Liver (tissue), 9 donors: ENCODE measurements around the gene OR4Q2. TPM values are rescaled to one million over a fixed set of nuclear protein-coding genes. Genes with fewer than 3 reads are reported as not detected.

Source experiments
- DNase-seq: peaks from one replicate; pipeline ENCODE4 v3.0.0-alpha.2; 2017; ENCODE audit warnings: low spot score
- H3K27ac ChIP-seq, 2 donors: one replicate each; pipeline ENCODE4 v1.7.0; 2013; ENCODE audit warnings: inconsistent platforms in 2 of 2, low read length in 2 of 2, control low read depth in 1 of 2, low read depth in 1 of 2, mild to moderate bottlenecking in 1 of 2
- H3K27me3 ChIP-seq, 4 donors: one replicate each; pipeline versions ENCODE4 v1.6.1 to v1.7.0; 2013; ENCODE audit warnings: low read length in 3 of 4, inconsistent platforms in 1 of 4, mild to moderate bottlenecking in 1 of 4, moderate library complexity in 1 of 4; ENCODE audit not compliant: control insufficient read depth in 4 of 4, insufficient read depth in 4 of 4
- H3K36me3 ChIP-seq, 4 donors: one replicate each; pipeline versions ENCODE4 v1.6.1 to v1.7.0; 2013; ENCODE audit warnings: low read length in 3 of 4, mild to moderate bottlenecking in 3 of 4, low read depth in 1 of 4, moderate library complexity in 1 of 4; ENCODE audit not compliant: control insufficient read depth in 4 of 4, insufficient read depth in 3 of 4
- H3K4me1 ChIP-seq, 4 donors: one replicate each; pipeline versions ENCODE4 v1.6.1 to v1.7.0; 2013; ENCODE audit warnings: low read length in 3 of 4, mild to moderate bottlenecking in 3 of 4, moderate library complexity in 1 of 4; ENCODE audit not compliant: control insufficient read depth in 4 of 4, insufficient read depth in 4 of 4
- H3K4me3 ChIP-seq, 3 donors: one replicate each; pipeline versions ENCODE4 v1.6.1 to v1.7.0; 2013; ENCODE audit warnings: low read length in 3 of 3, control low read depth in 1 of 3, low read depth in 1 of 3, mild to moderate bottlenecking in 1 of 3
- H3K9ac ChIP-seq, 2 donors: one replicate each; pipeline ENCODE4 v1.7.0; 2013; ENCODE audit warnings: low read length in 2 of 2, mild to moderate bottlenecking in 2 of 2, moderate library complexity in 2 of 2, control low read depth in 1 of 2, low read depth in 1 of 2
- H3K9me3 ChIP-seq, 4 donors: one replicate each; pipeline versions ENCODE4 v1.6.1 to v1.7.0; 2013; ENCODE audit warnings: low read length in 3 of 4; ENCODE audit not compliant: control insufficient read depth in 4 of 4
- ATF3 ChIP-seq: IDR thresholded peaks from 2 replicates; pipeline ENCODE4 v1.6.1; 2016; ENCODE audit warnings: antibody characterized with exemption
- CTCF ChIP-seq: fragments of 150-350 bp; IDR thresholded peaks from 2 replicates; pipeline ENCODE4 v1.5.1; 2017; ENCODE audit warnings: improper control_type of control experiment, low read depth, low read length; ENCODE audit not compliant: missing input control
- EGR1 ChIP-seq, 2 donors: IDR thresholded peaks; 2 replicates each; pipeline ENCODE4 v1.6.1; 2016 to 2018; ENCODE audit warnings: antibody characterized with exemption in 2 of 2, low read depth in 2 of 2
- FOXA1 ChIP-seq: IDR thresholded peaks from 2 replicates; pipeline ENCODE4 v1.6.1; 2016; ENCODE audit warnings: antibody characterized with exemption
- FOXA2 ChIP-seq: IDR thresholded peaks from 2 replicates; pipeline ENCODE4 v1.6.1; 2016; ENCODE audit warnings: antibody characterized with exemption
- GABPA ChIP-seq, 2 donors: IDR thresholded peaks in 1 of 2; conservative IDR thresholded peaks in 1 of 2; 2 replicates each; pipeline ENCODE4 v1.6.1; 2016; ENCODE audit warnings: antibody characterized with exemption in 2 of 2, mild to moderate bottlenecking in 1 of 2, moderate library complexity in 1 of 2
- HNF4A ChIP-seq, 2 donors: conservative IDR thresholded peaks; 2 replicates each; pipeline ENCODE4 v1.6.1; 2016; ENCODE audit warnings: antibody characterized with exemption in 2 of 2, mild to moderate bottlenecking in 2 of 2
- HNF4G ChIP-seq: IDR thresholded peaks from 2 replicates; pipeline ENCODE4 v1.6.1; 2016; ENCODE audit warnings: antibody characterized with exemption
- JUND ChIP-seq, 2 donors: IDR thresholded peaks; 2 replicates each; pipeline ENCODE4 v1.6.1; 2016; ENCODE audit warnings: antibody characterized with exemption in 2 of 2
- MAX ChIP-seq: IDR thresholded peaks from 2 replicates; pipeline ENCODE4 v1.6.1; 2016; ENCODE audit warnings: antibody characterized with exemption
- NR2F2 ChIP-seq: IDR thresholded peaks from 2 replicates; pipeline ENCODE4 v1.6.1; 2016; ENCODE audit warnings: antibody characterized with exemption
- RAD21 ChIP-seq, 2 donors: IDR thresholded peaks; 2 replicates each; pipeline ENCODE4 v1.6.1; 2016; ENCODE audit warnings: antibody characterized with exemption in 2 of 2, mild to moderate bottlenecking in 2 of 2
- REST ChIP-seq: IDR thresholded peaks from 2 replicates; pipeline ENCODE4 v1.6.1; 2016; ENCODE audit warnings: antibody characterized with exemption, mild to moderate bottlenecking
- RXRA ChIP-seq, 2 donors: IDR thresholded peaks; 2 replicates each; pipeline ENCODE4 v1.6.1; 2017 to 2018; ENCODE audit warnings: antibody characterized with exemption in 2 of 2, mild to moderate bottlenecking in 1 of 2
- SP1 ChIP-seq: IDR thresholded peaks from 2 replicates; pipeline ENCODE4 v1.6.1; 2018; ENCODE audit warnings: antibody characterized with exemption, mild to moderate bottlenecking
- YY1 ChIP-seq: IDR thresholded peaks from 2 replicates; pipeline ENCODE4 v1.6.1; 2016; ENCODE audit warnings: antibody characterized with exemption, mild to moderate bottlenecking
- ZBTB33 ChIP-seq: IDR thresholded peaks from 2 replicates; pipeline ENCODE4 v1.6.1; 2016; ENCODE audit warnings: antibody characterized with exemption
- WGBS: extraction: QIAGEN DNeasy Blood & Tissue Kit; methylation state at CpG from one replicate; pipeline ENCODE4 v1.1.7; 2013; 5-methylcytosine and 5-hydroxymethylcytosine counted together
- polyA plus RNA-seq, 2 donors: library from polyadenylated mRNA; stranded (reverse) in 1 of 2; unstranded in 1 of 2; fragments of 200-250 nt in 1 of 2; fragments of >200 nt in 1 of 2; fragmentation: Nextera tagmentation in 1 of 2; extraction: Ambion mirVana in 1 of 2; gene quantifications; one replicate each; pipeline versions ENCODE4 v1.2.1 to v1.2.3, GENCODE V29; 2013 to 2015
- total RNA-seq, 2 donors: library from RNA; depleted of rRNA; stranded (reverse); fragments of >200 nt; gene quantifications; one replicate each; pipeline ENCODE4 v1.2.3, GENCODE V29; 2014
- donor health status: healthy.
- donor health status: healthy.
- donor health status: healthy.
- donor health status: healthy.
- donor health status: healthy.

The OR4Q2 gene
- total and polyA plus RNA-seq, 4 donors = not detected

- H3K27me3 ChIP-seq = no peaks in the 10 kb centered on the region
- no peak for DNase-seq
- no peak overlapping the region for H3K4me3 ChIP-seq
- H3K27ac ChIP-seq = no peak overlapping the region
- H3K36me3 ChIP-seq = no peaks in the 10 kb centered on the region
- TF ChIP-seq ZBTB33 (no peak), FOXA1 (no peak), NR2F2 (no peak), HNF4A (conservative IDR thresholded peaks at IDR 0.05) (no peak), FOXA2 (no peak), EGR1 (IDR thresholded peaks at IDR 0.05; ENCODE audit: low read depth in 2 of 2) (no peak), GABPA (IDR thresholded peaks at IDR 0.05 in 1 of 2, conservative IDR thresholded peaks at IDR 0.05 in 1 of 2) (no peak), MAX (no peak), CTCF (no peak), REST (no peak), RXRA (IDR thresholded peaks at IDR 0.05) (no peak), YY1 (no peak), RAD21 (IDR thresholded peaks at IDR 0.05) (no peak), HNF4G (no peak)
- peaks cover 0 to 5% (median 0%) of the 10 kb centered on the region in 4 donors for H3K9me3 ChIP-seq
- no peaks in the 10 kb centered on the region for H3K4me1 ChIP-seq
- no peak overlapping the region for H3K9ac ChIP-seq
- 54% methylated on average over 2 of the region's 2 CpGs for WGBS
Measured at GRCh38 chr14:19993438-19993837, 8.5 kb upstream of the OR4Q2 start.

GRCh38 chr14:20002319-20002718 lies 356 bp downstream of the OR4Q2 start:
- WGBS = 72% methylated on average over 7 of the region's 7 CpGs
- Histone ChIP-seq H3K9me3 (no peaks in the 10 kb centered on the region), H3K4me3 (no peak overlapping the region), H3K27ac (no peak overlapping the region), H3K27me3 (no peaks in the 10 kb centered on the region), H3K4me1 (no peaks in the 10 kb centered on the region), H3K36me3 (no peaks in the 10 kb centered on the region), H3K9ac (no peak overlapping the region)
- DNase-seq = no peak
- TF ChIP-seq ATF3 = no peak
- TF ChIP-seq HNF4A (conservative IDR thresholded peaks at IDR 0.05) = no peak
- TF ChIP-seq GABPA (IDR thresholded peaks at IDR 0.05 in 1 of 2, conservative IDR thresholded peaks at IDR 0.05 in 1 of 2) = no peak
- TF ChIP-seq YY1 = no peak
- TF ChIP-seq HNF4G = no peak
- no peak for TF ChIP-seq SP1
- no peak for TF ChIP-seq JUND (IDR thresholded peaks at IDR 0.05)
